Right atrium auricular region (tissue), 2 donors: Measurements from ENCODE around the gene POC1A. TPM values are rescaled to one million over a fixed set of nuclear protein-coding genes. Genes with fewer than 3 reads are reported as not detected.

Experiments
- DNase-seq: peaks from one replicate; pipeline ENCODE4 v3.0.0-alpha.2; 2019; ENCODE audit warnings: low spot score
- H3K27ac ChIP-seq, 2 donors: fragments of 200-600 bp; sonication (generic); 1 replicate in 1 of 2; 2 replicates in 1 of 2; pipeline ENCODE4 v1.5.1; 2016 to 2019
- H3K27me3 ChIP-seq, 2 donors: fragments of 200-600 bp; sonication (generic); one replicate each; pipeline versions ENCODE4 v1.5.1 to v1.6.0; 2017 to 2019
- H3K36me3 ChIP-seq: fragments of 200-600 bp; sonication (generic); one replicate; pipeline ENCODE4 v1.5.1; 2016
- H3K4me1 ChIP-seq, 2 donors: fragments of 200-600 bp; sonication (generic); one replicate each; pipeline versions ENCODE4 v1.5.1 to v1.6.0; 2017 to 2019
- H3K4me3 ChIP-seq, 2 donors: fragments of 200-600 bp; sonication (generic); 1 replicate in 1 of 2; 2 replicates in 1 of 2; pipeline ENCODE4 v1.5.1; 2017 to 2019; ENCODE audit warnings: mild to moderate bottlenecking in 1 of 2, moderate library complexity in 1 of 2
- H3K9me3 ChIP-seq, 2 donors: fragments of 200-600 bp; sonication (generic); one replicate each; pipeline ENCODE4 v1.5.1; 2019
- total RNA-seq, 2 donors: library from RNA; depleted of rRNA; stranded (reverse); fragments of >200 nt; gene quantifications; one replicate each; pipeline ENCODE4 v1.1.0, GENCODE V29; 2016
- TF ChIP-seq, protein P1 (sequence below), 2 donors: fragments of 200-600 bp; sonication (generic); IDR thresholded peaks; one replicate each; pipeline ENCODE4 v1.5.1; 2019; ENCODE audit warnings: antibody characterized with exemption in 2 of 2

POC1A gene
- total RNA-seq, result under 1 TPM; 0.47 to 0.78 TPM

DNA sequence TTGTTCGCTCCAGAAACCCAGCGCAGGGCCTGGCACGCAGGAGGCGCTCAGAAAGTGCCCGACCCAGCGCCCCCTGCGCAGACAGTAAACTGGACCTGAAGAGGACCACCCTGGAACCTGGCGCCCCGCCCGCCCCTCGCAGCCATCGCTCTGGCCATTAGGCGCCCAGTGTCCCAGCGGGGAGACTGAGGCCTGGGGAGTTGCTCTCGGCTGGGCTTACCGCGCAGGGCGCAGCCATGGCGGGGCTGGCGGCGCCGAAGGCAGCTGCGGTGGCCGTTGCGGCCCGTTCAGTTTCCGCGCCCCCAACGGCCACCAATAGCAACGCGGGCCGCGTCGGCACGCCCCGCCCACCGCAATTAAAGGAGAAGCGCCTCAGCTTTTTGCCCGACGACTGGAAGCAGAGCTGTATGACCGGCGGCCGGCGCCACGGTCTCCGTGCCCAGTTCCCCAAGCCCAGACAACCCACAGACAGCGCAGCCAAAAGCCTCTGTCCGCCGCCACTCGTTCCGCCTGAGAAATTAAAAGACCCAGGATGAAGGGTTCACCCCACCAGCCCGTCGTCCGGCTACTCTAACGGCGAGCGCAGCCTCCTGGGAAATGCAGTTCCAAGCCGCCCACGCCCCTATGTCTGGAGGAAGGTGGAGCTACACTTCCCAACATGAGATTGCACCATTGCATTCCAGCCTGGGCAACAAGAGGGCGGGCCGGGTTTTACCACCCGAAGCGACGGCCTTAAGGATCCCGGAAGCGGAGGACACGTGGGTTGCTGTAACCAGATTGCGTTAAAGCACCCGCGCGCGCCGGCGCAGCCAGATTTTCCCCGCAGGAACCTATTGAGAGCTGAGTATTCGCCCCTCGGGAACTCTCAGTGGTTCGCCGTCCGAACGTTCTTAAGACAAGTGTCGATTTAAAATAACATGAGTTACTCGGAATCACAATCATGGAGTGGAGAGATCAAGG is at the start of gene POC1A:
Gene POC1A (minus strand): TSS at position 289 of the 960 bp plus-strand sequence. CDS start 51 bp downstream, at position 238.
- H3K27ac ChIP-seq, result peak within 1 kb of the TSS; percentile 83 to 87
- H3K4me3 ChIP-seq, result peak within 1 kb of the TSS; percentile 38 to 70
- H3K9me3 ChIP-seq, result no peaks in the 10 kb centered on the region
- H3K27me3 ChIP-seq, result no peaks in the 10 kb centered on the region
- peak; percentile 99 for DNase-seq
- TF ChIP-seq, protein P1, sequence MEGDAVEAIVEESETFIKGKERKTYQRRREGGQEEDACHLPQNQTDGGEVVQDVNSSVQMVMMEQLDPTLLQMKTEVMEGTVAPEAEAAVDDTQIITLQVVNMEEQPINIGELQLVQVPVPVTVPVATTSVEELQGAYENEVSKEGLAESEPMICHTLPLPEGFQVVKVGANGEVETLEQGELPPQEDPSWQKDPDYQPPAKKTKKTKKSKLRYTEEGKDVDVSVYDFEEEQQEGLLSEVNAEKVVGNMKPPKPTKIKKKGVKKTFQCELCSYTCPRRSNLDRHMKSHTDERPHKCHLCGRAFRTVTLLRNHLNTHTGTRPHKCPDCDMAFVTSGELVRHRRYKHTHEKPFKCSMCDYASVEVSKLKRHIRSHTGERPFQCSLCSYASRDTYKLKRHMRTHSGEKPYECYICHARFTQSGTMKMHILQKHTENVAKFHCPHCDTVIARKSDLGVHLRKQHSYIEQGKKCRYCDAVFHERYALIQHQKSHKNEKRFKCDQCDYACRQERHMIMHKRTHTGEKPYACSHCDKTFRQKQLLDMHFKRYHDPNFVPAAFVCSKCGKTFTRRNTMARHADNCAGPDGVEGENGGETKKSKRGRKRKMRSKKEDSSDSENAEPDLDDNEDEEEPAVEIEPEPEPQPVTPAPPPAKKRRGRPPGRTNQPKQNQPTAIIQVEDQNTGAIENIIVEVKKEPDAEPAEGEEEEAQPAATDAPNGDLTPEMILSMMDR (IDR thresholded peaks at IDR 0.05), result peak; percentile 13 to 17
- H3K36me3 ChIP-seq, result no peaks in the 10 kb centered on the region
- peaks cover 0 to 16% of the 10 kb centered on the region in 2 donors for H3K4me1 ChIP-seq

DNA sequence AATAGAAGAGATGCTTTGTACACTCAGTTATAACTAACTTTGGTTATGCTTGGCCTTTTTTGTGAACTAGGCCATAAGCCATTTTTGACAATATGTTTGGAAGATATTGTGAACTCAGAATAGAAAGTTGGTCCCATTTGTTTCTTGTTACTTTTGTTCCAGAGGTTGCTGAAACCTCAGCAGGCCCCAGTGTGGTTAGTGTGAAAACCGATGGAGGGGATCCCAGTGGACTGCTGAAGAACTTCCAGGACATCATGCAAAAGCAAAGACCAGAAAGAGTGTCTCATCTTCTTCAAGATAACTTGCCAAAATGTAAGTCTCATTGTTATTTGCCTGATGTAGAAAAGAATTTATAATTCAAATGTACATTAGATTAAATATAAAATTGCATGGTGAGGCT is 49.5 kb upstream of the POC1A start:
- Histone ChIP-seq H3K4me3 (no peak overlapping the region), H3K4me1 (peaks cover 0 to 42% of the 10 kb centered on the region in 2 donors), H3K27me3 (no peaks in the 10 kb centered on the region), H3K9me3 (no peaks in the 10 kb centered on the region), H3K36me3 (peaks cover 77% of the 10 kb centered on the region), H3K27ac (no peak overlapping the region)
- DNase-seq, result no peak
- TF ChIP-seq, protein P1 (IDR thresholded peaks at IDR 0.05), result no peak

DNA sequence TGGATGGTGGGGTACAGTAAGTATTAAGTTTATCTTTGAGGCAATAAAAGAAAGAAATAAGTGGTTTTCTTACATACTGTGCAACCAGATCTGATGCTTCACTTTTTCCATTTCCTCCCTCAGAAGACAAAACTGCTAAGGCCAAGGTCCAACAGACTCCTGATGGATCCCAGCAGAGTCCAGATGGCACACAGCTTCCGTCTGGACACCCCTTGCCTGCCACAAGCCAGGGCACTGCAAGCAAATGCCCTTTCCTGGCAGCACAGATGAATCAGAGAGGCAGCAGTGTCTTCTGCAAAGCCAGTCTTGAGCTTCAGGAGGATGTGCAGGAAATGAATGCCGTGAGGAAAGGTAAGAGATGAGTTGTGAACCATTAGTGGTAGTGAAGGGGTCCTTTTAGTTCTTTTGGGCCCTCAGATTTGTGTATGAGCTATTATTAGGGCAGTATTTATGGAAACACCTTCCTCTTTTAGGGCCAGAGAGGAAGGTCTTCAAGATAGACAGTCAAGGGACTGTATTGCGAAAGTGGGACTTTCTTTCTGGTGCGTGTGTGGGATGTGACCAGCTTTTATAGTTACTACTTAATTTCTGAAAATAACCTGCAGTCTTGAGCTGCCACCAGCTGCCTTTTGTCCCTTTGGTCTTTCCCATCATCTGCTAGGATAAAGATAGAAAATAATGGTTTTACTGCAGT is 48.3 kb upstream of the POC1A start:
- no peaks in the 10 kb centered on the region for H3K9me3 ChIP-seq
- H3K36me3 ChIP-seq, result peaks cover 65% of the 10 kb centered on the region
- no peak for DNase-seq
- TF ChIP-seq, protein P1 (IDR thresholded peaks at IDR 0.05), result no peak
- no peaks in the 10 kb centered on the region for H3K27me3 ChIP-seq
- H3K4me1 ChIP-seq, result peaks cover 0 to 48% of the 10 kb centered on the region in 2 donors
- H3K27ac ChIP-seq, result no peak overlapping the region
- no peak overlapping the region for H3K4me3 ChIP-seq

DNA sequence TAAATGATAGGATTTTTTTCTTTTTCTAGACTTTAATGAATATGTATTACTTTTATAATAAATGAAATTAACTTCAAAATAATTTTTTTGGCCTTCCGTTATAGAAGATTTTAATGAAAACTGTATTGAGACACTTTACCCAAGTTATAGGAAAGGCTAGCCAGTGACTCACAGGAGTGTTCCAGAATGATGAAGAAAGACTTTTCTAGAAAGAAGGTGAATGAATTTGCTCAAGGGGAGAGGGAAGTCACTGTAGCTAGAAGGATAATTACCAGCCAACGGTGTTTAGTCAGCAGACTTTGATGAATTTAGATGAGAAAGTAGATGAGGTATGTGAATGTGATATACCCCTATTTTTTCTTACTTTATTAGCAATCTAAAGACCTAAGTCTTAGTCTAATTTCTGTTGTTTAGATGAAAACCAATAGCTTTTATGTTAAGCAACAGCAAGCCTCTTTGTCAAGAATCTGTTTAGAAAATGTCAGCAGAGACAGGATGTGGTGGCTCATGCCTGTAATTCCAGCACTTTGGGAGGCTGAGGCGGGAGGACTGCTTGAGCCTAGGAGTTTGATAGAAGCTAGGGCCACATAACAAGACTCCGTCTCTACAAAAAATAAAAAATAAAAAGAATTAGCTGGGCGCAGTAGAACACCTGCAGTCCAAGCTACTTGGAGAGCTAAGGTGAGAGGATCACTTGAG is 46.9 kb upstream of the POC1A start:
- no peak overlapping the region for H3K4me3 ChIP-seq
- DNase-seq, result no peak
- no peaks in the 10 kb centered on the region for H3K27me3 ChIP-seq
- no peaks in the 10 kb centered on the region for H3K9me3 ChIP-seq
- TF ChIP-seq, protein P1 (IDR thresholded peaks at IDR 0.05), result no peak
- peaks cover 51% of the 10 kb centered on the region for H3K36me3 ChIP-seq
- peaks cover 0 to 62% of the 10 kb centered on the region in 2 donors for H3K4me1 ChIP-seq
- no peak overlapping the region for H3K27ac ChIP-seq
